Effector memory CD4-positive, alpha-beta T cell (primary cell): ENCODE data around the gene TMEM187.
"Not testable (repeated sequence)": the region's sequence is repeated elsewhere in the genome, so short reads cannot be mapped to it uniquely, and the experiment has no call there.

Experiments used
- DNase-seq, 3 donors: peaks; one replicate each; pipeline ENCODE4 v3.0.0-alpha.2; 2020
- H3K27ac ChIP-seq: 2 replicates; pipeline ENCODE4 v1.7.0; 2013; ENCODE audit warnings: mild to moderate bottlenecking, low read length, moderate library complexity; ENCODE audit not compliant: insufficient read depth, poor library complexity, severe bottlenecking
- H3K27me3 ChIP-seq: replicated peaks from 2 replicates; pipeline ENCODE4 v1.7.0; 2013; ENCODE audit warnings: mild to moderate bottlenecking, low read length; ENCODE audit not compliant: insufficient read depth, control insufficient read depth, poor library complexity, severe bottlenecking
- H3K36me3 ChIP-seq: 2 replicates; pipeline ENCODE4 v1.7.0; 2013; ENCODE audit warnings: mild to moderate bottlenecking, low read length, moderate library complexity; ENCODE audit not compliant: control insufficient read depth, insufficient read depth
- H3K4me1 ChIP-seq: 2 replicates; pipeline ENCODE4 v1.7.0; 2013; ENCODE audit warnings: low read length, mild to moderate bottlenecking; ENCODE audit not compliant: control insufficient read depth, insufficient read depth, poor library complexity, severe bottlenecking
- H3K4me3 ChIP-seq: 2 replicates; pipeline ENCODE4 v1.7.0; 2013; ENCODE audit warnings: low read length, low read depth, mild to moderate bottlenecking; ENCODE audit not compliant: insufficient read depth, poor library complexity, severe bottlenecking
- H3K9me3 ChIP-seq: 2 replicates; pipeline ENCODE4 v1.7.0; 2013; ENCODE audit warnings: mild to moderate bottlenecking, low read length, moderate library complexity; ENCODE audit not compliant: control insufficient read depth

Gene TMEM187

GRCh38 chrX:153994398-153994797, 21.8 kb downstream of the TMEM187 start:
- H3K27ac ChIP-seq, H3K4me3 ChIP-seq, DNase-seq, H3K9me3 ChIP-seq, H3K27me3 ChIP-seq, H3K36me3 ChIP-seq, H3K4me1 ChIP-seq: not testable (repeated sequence)

GRCh38 chrX:153995504-153995903, 22.9 kb downstream of the TMEM187 start:
- DNase-seq: no peak
- no peaks in the 10 kb centered on the region for H3K36me3 ChIP-seq
- H3K27me3 ChIP-seq: no peaks in the 10 kb centered on the region
- no peak overlapping the region for H3K4me3 ChIP-seq
- no peaks in the 10 kb centered on the region for H3K4me1 ChIP-seq
- H3K9me3 ChIP-seq: no peaks in the 10 kb centered on the region
- H3K27ac ChIP-seq: no peak overlapping the region

- H3K36me3 ChIP-seq: no peaks in the 10 kb centered on the region
- no peaks in the 10 kb centered on the region for H3K27me3 ChIP-seq
- no peak overlapping the region for H3K4me3 ChIP-seq
- DNase-seq: no peak
- H3K4me1 ChIP-seq: no peaks in the 10 kb centered on the region
- H3K9me3 ChIP-seq: no peaks in the 10 kb centered on the region
- H3K27ac ChIP-seq: no peak overlapping the region
Observed at GRCh38 chrX:153999359-154000037, 26.9 kb downstream of the TMEM187 start.

- H3K36me3 ChIP-seq: no peaks in the 10 kb centered on the region
- no peaks in the 10 kb centered on the region for H3K4me1 ChIP-seq
- H3K27ac ChIP-seq: no peak overlapping the region
- no peak overlapping the region for H3K4me3 ChIP-seq
- no peaks in the 10 kb centered on the region for H3K27me3 ChIP-seq
- H3K9me3 ChIP-seq: no peaks in the 10 kb centered on the region
- DNase-seq: no peak
Observed at GRCh38 chrX:154000051-154000450, 27.5 kb downstream of the TMEM187 start.

- DNase-seq: peak; percentile 25 to 44 (median 42)
- Histone ChIP-seq H3K27ac (no peak overlapping the region), H3K36me3 (no peaks in the 10 kb centered on the region), H3K4me1 (no peaks in the 10 kb centered on the region), H3K9me3 (no peaks in the 10 kb centered on the region), H3K4me3 (peak overlapping the region; percentile 28), H3K27me3 (no peaks in the 10 kb centered on the region)
Observed at GRCh38 chrX:154002215-154002719, 29.7 kb downstream of the TMEM187 start.

- H3K4me3 ChIP-seq: no peak overlapping the region
- DNase-seq: no peak
- no peaks in the 10 kb centered on the region for H3K27me3 ChIP-seq
- H3K9me3 ChIP-seq: no peaks in the 10 kb centered on the region
- no peaks in the 10 kb centered on the region for H3K36me3 ChIP-seq
- H3K4me1 ChIP-seq: no peaks in the 10 kb centered on the region
- H3K27ac ChIP-seq: no peak overlapping the region
Observed at GRCh38 chrX:154004315-154004714, 31.8 kb downstream of the TMEM187 start.

- Histone ChIP-seq H3K36me3 (peaks cover 4% of the 10 kb centered on the region), H3K27me3 (no peaks in the 10 kb centered on the region), H3K4me3 (no peak overlapping the region), H3K9me3 (no peaks in the 10 kb centered on the region), H3K4me1 (no peaks in the 10 kb centered on the region), H3K27ac (no peak overlapping the region)
- DNase-seq: no peak
Observed at GRCh38 chrX:154006947-154007346, 34.4 kb downstream of the TMEM187 start.

GRCh38 chrX:154008521-154008920, 36.0 kb downstream of the TMEM187 start:
- Histone ChIP-seq H3K4me3 (no peak overlapping the region), H3K27me3 (no peaks in the 10 kb centered on the region), H3K27ac (no peak overlapping the region), H3K9me3 (no peaks in the 10 kb centered on the region), H3K36me3 (peaks cover 7% of the 10 kb centered on the region), H3K4me1 (peaks cover 2% of the 10 kb centered on the region)
- no peak for DNase-seq

GRCh38 chrX:154010330-154011087, 38.0 kb downstream of the TMEM187 start:
- no peaks in the 10 kb centered on the region for H3K27me3 ChIP-seq
- H3K36me3 ChIP-seq: peaks cover 7% of the 10 kb centered on the region
- DNase-seq: no peak

More at GRCh38 chrX:154010330-154011087, 38.0 kb downstream of the TMEM187 start:
- Histone ChIP-seq H3K4me1 (peaks cover 4% of the 10 kb centered on the region), H3K9me3 (no peaks in the 10 kb centered on the region), H3K27ac (no peak overlapping the region), H3K4me3 (no peak overlapping the region)
